ENCODE measurements around the gene RSPH6A.

GRCh38 chr19:45825917-45826893 lies 11.1 kb upstream of the RSPH6A start:
- TF ChIP-seq CTCF (IDR thresholded peaks at IDR 0.05) (no peak), POLR2A (IDR thresholded peaks at IDR 0.05) (no peak)
